Stimulated activated CD8-positive, alpha-beta memory T cell treated with anti-CD3 and anti-CD28 coated beads, Interleukin-4, amount 100 ng/mL, for 1 hour (primary cell): Measurements from ENCODE around the gene FAT2.

Experiments
- DNase-seq, 2 donors: peaks; one replicate each; pipeline ENCODE4 v3.0.0-alpha.2; 2020; ENCODE audit warnings: low read depth in 2 of 2, low spot score in 1 of 2

The FAT2 gene, protein sequence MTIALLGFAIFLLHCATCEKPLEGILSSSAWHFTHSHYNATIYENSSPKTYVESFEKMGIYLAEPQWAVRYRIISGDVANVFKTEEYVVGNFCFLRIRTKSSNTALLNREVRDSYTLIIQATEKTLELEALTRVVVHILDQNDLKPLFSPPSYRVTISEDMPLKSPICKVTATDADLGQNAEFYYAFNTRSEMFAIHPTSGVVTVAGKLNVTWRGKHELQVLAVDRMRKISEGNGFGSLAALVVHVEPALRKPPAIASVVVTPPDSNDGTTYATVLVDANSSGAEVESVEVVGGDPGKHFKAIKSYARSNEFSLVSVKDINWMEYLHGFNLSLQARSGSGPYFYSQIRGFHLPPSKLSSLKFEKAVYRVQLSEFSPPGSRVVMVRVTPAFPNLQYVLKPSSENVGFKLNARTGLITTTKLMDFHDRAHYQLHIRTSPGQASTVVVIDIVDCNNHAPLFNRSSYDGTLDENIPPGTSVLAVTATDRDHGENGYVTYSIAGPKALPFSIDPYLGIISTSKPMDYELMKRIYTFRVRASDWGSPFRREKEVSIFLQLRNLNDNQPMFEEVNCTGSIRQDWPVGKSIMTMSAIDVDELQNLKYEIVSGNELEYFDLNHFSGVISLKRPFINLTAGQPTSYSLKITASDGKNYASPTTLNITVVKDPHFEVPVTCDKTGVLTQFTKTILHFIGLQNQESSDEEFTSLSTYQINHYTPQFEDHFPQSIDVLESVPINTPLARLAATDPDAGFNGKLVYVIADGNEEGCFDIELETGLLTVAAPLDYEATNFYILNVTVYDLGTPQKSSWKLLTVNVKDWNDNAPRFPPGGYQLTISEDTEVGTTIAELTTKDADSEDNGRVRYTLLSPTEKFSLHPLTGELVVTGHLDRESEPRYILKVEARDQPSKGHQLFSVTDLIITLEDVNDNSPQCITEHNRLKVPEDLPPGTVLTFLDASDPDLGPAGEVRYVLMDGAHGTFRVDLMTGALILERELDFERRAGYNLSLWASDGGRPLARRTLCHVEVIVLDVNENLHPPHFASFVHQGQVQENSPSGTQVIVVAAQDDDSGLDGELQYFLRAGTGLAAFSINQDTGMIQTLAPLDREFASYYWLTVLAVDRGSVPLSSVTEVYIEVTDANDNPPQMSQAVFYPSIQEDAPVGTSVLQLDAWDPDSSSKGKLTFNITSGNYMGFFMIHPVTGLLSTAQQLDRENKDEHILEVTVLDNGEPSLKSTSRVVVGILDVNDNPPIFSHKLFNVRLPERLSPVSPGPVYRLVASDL (N-terminal part only)

DNA sequence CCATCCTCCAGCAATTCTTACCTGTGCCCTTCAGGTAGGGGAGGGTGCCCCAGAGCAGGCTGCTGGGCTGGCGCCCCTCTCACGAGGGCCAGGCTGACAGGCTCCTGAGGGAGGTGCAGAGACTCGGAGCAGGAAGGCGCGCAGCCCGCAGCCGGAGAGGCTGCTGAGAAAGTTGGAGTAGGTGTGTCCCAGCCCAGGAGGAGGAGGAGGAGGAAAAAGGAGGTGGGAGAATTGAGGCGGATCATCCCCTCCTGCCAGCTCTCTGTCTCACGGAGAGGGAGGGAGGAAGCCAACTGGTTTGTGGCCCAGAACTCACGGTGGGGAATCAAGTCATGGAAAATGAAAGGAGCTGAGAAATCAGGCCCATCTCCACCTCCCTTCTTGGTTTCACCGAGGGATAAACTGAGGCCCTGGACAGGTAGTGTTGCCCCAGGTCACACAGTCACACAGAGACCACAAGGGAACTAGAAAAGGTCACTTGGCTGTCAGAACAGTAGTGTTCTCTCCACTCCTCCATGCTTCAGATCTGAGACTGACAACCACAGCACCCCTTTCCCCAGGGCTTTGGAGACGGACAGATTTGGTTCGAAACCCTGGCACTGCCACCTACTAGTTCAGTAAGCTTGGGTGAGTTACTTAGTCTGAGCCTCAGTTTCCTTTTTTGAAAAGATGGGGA, at the start of gene FAT2:
FAT2 (minus strand) TSS at position 188 of the 676 bp plus-strand sequence. CDS start 22,400 bp downstream, outside the sequence.
- no peak for DNase-seq

DNA sequence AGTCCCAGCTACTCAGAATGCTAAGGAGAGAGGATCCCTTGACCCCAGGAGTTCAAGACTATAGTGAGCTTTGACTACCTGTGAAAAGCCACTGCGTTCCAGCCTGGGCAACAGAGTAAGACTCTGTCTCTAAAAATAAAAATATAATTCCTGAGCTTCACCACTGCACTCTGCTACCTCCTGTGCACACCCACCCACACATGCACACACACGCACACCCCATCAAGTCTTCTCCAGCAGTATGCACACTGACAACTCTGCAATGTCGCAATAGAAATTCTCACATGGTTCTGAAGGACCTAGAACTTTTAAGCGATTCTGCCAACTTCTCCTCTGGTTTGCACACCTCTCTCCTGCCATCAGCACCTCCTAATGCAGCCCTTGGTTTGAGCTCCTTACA, 47.5 kb upstream of the FAT2 start:
- DNase-seq: no peak

DNA sequence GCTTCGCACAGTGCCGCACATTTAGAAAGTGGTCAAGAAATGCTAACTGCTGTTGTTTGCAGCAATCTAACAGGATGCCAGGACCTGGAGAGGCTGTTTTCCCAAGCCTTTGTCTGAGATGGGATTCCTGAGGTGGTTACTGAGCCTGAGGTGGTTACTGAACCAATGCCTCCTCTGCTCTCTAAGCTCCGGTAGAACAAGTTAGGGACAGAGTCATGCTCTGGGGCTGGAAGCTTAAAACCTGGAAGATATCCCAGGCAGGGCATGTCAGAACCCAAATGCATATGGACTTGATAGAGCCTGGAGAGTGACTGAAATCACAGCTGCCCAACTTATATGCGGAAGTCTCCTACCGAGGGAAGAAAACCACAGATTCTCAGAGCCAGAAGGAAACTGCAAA, 46.5 kb upstream of the FAT2 start:
- no peak for DNase-seq

DNA sequence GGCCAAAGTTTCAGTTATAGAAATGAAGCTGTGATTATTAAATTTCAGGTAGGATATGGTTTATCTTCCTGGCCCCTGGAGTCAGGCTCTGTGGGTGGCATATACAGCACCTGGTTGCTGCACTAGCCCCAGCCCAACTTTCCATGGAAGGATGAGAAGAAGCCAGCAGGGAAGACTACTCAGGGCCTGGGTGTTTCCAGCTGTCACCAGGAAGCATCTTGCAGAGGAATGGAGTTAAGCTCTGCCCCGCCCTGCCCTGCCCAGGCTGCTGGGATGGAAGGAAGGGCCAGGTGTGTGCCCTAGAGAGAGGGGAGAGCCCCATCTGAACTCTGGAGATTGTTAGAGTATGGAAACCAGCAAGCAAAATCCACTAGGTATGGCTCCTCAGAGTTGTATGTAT, 42.8 kb upstream of the FAT2 start:
- no peak for DNase-seq

DNA sequence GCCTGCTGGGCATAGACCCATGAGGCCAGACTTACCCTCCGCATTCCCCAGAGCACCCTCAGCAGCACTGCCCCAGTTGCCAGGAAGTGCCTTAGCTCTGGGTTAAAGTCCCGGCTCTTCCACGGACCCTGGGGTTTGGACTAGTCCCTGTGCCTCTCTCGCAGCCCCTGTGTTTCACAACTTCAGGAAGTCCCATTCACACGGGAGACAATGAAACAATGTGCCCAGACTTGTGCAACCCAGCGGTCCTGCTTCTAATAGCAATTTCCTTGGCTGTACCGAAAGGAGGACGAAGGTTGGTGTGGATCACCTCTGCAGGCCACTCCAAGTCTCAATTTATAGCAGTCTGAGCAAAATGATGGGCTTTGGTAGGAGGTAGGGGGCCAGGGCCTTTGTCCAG, 41.8 kb upstream of the FAT2 start:
- no peak for DNase-seq

DNA sequence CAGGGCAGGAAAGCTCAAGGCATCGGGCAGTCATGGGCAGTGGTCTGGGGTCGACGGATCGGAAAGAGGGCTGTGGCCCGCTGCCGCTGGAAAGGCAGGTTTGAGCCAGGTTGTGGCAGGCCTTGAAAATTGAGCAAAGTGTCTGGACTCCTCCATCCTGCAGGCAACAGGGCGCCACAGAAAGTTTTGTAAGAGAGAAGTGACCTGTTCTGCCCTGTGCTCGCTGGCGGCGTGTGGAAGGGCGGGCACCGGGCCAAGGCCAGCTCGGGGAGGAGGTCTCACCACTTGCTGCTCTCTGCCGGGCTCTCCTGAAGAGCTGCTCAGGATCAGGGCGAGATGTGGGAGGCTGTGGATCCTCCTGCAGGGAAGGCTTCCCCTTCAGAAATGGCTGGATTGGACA, 41.4 kb upstream of the FAT2 start:
- no peak for DNase-seq

DNA sequence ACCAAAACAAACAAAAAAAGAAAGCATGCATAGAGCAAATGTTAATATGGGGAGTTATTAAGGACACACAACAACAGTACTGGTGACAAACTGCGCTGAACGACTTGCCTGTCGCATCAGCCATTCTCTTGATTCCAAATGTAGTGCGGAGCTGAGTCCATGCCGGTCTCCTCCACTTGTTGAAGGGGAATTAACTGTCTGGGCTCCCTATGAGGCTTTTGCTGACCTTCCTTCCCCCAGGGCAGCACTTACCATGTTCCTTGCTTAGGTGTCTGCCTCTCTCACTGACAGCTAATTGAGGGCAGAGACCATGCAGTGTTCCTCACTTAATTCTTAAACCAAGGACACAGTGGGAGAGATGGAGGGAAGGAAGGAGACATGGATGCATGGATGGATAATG, 40.8 kb upstream of the FAT2 start:
- no peak for DNase-seq

DNA sequence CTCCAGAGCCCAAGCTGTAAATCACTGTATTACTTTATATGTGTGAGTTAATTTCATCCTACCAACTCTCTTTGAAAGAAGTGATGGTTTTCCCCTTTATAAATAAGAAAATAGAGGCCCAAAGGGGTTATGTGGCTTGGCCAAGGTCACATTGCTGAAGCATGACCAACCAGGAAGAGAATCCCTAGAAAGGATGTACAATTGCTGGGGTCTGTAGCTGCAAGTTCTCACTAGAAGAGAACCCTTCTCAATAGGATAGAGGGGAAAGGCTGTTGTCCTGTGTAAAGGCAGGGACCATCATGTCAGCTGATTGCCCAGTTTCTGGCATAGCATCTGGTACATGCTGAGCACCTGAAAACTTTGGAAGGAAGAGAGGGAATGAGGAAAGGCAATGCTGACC, 39.0 kb upstream of the FAT2 start:
- DNase-seq: no peak

DNA sequence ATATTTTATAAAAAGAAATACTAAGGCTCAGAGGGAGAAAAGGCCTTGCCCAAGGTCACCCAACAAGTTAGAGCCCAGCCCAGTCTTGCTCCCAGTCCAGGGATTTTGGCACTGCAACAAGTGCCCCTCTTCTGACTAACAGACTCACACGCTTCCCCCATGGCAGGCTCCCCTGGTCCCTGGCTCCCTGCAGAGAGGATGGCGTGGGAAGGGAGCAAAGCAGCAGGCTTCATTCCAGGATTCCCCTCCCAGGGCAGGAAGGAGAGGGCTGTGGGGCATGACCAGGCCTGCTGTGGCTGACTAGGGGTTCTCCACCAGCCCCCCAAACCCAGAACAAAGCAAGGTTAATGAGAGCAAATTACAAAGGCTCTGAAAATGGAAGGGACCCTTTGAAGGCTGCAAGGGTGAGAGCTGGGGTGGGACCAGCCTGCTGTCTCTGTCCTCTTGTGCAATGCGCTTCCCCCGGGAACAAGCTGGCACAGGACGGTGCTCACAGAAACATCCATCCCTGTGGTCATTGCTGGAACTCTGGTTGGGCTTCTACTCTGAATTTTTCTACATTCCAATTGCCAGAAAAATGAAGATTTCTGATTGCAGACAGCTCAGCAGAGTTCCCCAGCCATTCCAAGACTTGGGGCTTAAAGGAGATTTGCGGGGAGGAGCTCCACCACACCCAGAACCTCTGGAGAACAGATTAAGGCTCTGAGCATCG, 37.1 kb upstream of the FAT2 start:
- no peak for DNase-seq

DNA sequence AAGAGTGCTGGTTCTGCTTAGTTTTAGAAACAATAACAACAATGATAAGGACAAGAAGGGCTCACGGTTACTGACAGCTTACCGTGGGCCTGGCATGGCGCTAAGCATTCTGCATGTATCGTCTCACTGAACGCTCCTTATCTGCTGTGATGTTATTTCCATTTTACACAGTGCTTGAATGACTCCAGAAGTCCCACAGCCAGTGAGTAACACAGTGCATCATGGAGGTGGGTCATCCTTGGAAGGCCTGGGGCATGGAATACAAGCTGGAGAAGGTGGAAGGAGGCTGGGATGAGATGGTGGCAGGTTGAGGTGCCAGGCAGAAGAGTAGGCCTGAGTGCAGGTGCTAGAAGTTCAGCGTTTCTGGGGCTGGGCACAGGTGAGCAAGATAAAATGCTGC, 36.5 kb upstream of the FAT2 start:
- DNase-seq: no peak

DNA sequence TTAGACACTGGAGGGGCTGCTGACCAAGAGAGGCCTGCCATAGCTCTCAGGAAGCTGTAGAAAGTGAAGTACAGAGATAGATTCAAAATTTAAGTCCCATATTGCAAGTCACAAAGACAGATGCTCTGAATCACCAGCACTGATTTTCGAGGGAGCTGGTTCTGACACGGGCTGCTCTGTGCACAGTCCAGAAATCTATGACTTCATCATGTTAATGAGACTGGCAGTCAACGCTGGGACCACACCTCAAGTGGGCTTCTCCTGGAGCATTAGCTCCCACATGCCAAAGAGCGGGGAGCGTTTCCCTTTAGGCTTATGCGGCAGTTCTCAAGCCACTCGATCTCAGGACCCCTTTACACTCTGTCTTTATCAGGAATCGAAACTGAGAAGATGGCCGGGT, 34.2 kb upstream of the FAT2 start:
- DNase-seq: no peak

DNA sequence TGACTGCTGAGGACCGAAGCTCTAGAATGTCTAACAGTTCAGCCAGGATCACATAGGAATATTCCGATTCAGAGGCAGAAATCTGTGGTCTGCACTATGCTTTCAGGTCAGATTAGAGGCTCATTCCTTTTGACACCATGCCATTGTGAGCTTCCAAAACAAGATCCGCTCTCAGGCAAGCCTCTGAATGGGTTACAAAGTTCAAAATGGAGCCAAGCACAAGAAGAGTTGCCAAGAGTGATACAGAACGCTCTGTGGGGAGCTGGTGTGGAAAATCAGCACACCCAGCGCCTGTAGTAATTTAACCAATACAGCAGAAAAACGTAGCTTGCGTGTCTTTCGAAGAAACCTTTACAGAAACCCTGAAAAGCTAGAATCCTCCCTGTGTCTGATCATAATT, 33.3 kb upstream of the FAT2 start:
- no peak for DNase-seq

DNA sequence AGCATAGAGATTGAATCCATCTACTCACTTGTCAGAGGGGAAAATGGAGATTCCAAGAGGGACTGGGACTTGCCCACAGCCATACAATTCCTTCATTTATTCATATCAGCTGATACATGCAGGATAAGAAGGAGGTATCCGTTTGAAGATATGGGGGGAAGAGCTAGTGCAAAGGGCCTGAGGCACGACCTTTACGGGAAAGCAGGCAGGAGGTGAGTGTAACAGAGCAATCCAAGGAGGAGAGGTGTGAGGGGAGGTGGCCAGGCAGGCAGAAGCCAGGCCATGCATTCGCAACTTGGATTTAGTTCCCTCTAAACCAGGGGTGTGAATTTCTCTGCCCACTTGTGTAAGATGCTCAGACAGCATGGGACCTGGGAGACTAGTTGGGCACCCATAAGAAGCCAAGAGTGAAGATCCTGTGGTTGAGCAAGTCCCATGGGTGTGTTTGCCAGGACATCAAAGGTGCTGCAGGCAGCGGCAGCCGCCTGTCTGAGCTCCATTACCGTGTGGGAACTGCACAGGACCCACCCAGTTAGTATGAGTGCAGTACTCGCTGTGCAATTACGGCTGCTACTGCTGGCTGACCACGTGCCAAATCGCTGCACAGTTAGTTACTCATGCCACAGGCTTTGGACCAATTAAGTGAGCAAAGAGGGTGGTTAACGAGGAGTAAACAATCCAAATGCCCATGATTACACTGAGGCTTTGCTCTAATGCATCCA, 31.4 kb upstream of the FAT2 start:
- no peak for DNase-seq

DNA sequence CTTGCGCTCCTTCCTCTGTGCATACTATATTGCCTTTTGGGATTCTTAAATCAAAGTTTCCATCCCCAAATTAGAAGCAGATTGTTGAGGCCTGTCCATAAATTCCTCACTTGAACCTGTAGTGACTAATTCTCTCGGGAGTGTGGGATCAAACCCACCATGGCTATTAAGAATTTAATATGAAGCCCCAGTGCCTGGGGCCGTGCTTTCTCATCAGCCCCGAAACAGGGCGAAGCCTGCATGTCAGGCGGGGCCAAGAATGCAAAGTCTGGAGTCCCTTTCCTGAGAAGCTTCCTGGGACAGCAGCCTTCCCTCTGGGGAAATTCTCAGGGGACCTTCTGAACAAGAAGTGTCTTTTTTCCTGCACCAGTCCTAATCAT, 29.3 kb upstream of the FAT2 start:
- no peak for DNase-seq

DNA sequence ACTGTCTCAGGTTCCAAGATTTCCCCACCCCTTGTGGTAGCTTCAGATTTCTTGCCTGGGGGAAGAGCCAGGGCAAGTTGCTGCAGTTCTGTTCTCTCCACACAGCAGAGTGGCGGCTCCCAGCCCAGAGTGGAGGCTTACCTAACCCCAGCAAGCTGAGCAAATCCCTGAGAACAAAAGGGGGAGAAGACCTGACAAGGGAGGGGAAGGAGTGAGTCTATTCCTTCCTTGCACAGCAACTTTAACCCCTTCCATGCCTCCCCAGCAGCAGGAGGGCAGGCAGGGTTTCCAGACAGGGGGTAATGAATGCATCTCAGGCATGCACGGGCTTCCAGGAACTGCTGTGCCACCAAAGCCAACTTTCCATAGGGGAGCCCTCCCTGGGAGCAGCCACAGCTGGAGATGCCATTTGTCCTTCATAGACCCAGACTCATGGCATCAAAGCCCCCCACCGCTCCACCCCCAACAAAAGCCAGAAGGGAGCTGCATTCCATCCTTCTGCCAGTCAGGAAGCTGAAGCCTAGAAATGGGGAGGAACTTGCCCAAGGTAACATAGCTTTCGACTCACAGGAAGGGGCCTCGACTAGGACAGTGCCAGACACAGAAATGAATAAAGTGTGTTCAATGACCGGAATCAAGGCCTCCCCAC, 28.8 kb upstream of the FAT2 start:
- no peak for DNase-seq

DNA sequence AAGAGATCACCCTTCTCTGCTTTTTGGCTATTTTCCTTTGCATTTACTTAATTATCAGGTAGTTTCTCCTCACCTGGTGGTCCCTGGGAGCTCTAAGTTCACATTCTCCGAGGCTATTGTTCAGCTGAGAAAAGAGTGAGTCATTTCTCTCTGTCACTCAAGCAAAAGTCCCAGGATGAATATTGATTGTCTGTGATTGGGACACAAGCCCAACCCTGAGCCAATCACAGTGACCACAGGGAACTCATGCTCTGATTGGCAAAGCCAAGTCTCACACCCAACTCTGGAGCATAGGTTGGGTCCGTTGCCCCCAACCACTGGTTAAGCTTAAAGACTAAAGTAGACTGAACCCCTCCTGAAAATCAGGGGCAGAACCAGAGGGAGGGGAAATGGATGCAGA, 27.8 kb upstream of the FAT2 start:
- DNase-seq: no peak

DNA sequence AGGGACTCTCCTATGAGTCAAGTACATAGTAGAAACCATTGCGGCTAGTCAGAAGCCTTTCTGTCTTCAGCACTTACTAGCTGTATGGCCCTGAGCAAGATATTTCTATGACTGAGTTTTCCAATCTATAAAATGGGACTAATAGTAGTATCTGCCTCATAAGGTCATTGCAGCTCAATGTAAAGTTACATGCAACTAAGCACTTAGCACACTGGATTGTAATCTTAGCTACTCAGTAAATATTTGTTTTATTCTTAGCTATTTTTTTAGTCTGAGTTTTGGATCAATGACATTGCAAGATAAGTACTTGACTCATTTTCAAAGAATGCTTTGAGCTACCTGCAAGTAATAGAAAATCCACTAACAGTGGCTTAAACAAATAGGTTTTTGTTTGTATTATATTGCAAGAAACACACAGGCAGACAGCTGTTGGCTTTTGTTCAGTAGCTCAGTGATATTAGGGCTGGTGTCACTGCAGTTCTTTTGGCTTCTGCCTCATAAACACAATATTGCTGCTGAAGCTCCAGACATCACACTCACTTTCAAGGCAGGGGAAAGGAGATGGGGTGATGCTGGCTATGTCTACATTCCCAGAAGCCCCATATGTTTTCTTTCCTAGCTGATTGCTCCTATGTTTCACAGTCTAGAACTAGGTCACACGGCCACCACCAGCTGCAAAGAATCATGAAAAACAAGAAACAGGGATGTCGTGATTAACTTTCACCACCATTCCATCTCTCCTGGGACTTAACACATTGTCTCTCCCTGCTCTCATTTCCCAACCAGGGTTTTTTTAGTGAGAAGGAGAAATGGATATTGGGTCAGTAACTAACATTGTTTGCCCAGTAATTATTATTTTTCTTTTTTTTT, 26.9 kb upstream of the FAT2 start:
- DNase-seq: no peak

DNA sequence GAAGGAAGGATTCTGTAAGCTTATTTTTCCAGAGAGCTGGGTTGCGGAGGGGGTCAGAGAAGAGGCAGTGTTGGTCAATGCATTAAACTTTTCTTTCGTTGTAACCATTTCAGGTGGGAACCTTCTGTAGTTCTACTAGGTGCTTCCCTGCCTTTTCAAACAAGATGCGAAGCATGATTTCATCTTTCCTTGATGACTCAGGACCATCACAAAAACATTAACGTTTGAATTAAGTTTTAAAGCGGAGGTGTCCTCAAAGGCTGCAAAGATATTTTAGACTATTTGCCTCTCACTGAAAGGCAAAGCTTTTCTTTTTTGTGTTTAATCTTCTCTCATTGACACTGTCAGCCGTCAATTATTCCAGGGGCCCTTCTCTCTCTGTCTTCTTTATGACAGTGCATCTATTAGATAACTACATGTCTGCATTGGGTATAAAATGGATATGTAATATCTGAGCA, 26.3 kb upstream of the FAT2 start:
- DNase-seq: no peak
